Gastrocnemius medialis (tissue), 4 donors: ENCODE measurements around the gene PLRG1. TPM values are rescaled to one million over a fixed set of nuclear protein-coding genes. Genes with fewer than 3 reads are reported as not detected.

ENCODE experiments used
- ATAC-seq, 2 donors: fragments of 150-250 bp; one replicate each; pipeline ENCODE4 v1.9.1; 2016
- DNase-seq, 2 donors: peaks; one replicate each; pipeline ENCODE4 v3.0.0-alpha.2; 2019
- H3K27ac ChIP-seq, 4 donors: fragments of 200-600 bp; sonication (generic); 1 replicate in 1 of 4; 2 replicates in 3 of 4; pipeline ENCODE4 v1.5.1; 2016 to 2018; ENCODE audit warnings: mild to moderate bottlenecking in 2 of 4, moderate library complexity in 1 of 4
- H3K27me3 ChIP-seq, 3 donors: fragments of 200-600 bp; sonication (generic) in 2 of 3; 1 replicate in 1 of 3; 2 replicates in 2 of 3; pipeline versions ENCODE4 v1.5.1 to v1.6.0; 2016 to 2019; ENCODE audit warnings: mild to moderate bottlenecking in 1 of 3, moderate library complexity in 1 of 3
- H3K36me3 ChIP-seq, 2 donors: fragments of 200-600 bp; sonication (generic) in 1 of 2; one replicate each; pipeline ENCODE4 v1.5.1; 2017 to 2018
- H3K4me1 ChIP-seq, 2 donors: fragments of 200-600 bp; sonication (generic) in 1 of 2; one replicate each; pipeline ENCODE4 v1.5.1; 2016 to 2017; ENCODE audit warnings: mild to moderate bottlenecking in 2 of 2
- H3K4me3 ChIP-seq, 4 donors: fragments of 200-600 bp; sonication (generic) in 3 of 4; 1 replicate in 1 of 4; 2 replicates in 3 of 4; pipeline ENCODE4 v1.5.1; 2016 to 2019; ENCODE audit warnings: mild to moderate bottlenecking in 2 of 4
- H3K9me3 ChIP-seq, 3 donors: fragments of 200-600 bp; sonication (generic) in 2 of 3; 1 replicate in 1 of 3; 2 replicates in 2 of 3; pipeline ENCODE4 v1.5.1; 2016 to 2019
- POLR2A ChIP-seq, 2 donors: fragments of 450-650 bp; IDR thresholded peaks; one replicate each; pipeline ENCODE4 v1.6.1; 2017; ENCODE audit warnings: antibody characterized with exemption in 2 of 2, mild to moderate bottlenecking in 2 of 2, moderate library complexity in 2 of 2
- in situ Hi-C, 4 donors: fragments of 200-750 bp; cut with MboI; loops; one replicate each; pipeline versions ENCODE4 v1.15.0 to v1.8.0; 2017; ENCODE audit warnings: low sequenced_read_pairs in 4 of 4
- intact Hi-C: fragments of 100-400 bp; cut with DNase I; formaldehyde crosslinking; loops from one replicate; pipeline ENCODE4 v1.15.1; 2023; ENCODE audit warnings: low total_unique reads
- total RNA-seq, 4 donors: library from RNA; depleted of rRNA; stranded (reverse); fragments of >200 nt; gene quantifications; one replicate each; pipeline versions ENCODE4 v1.1.0 to v1.2.3, GENCODE V29; 2016
- TF ChIP-seq, protein P1 (sequence below), 5 experiments: fragments of 450-650 bp in 3 of 5; fragments of 200-600 bp in 2 of 5; sonication (generic) in 2 of 5; IDR thresholded peaks in 4 of 5; conservative IDR thresholded peaks in 1 of 5; 1 replicate in 4 of 5; 2 replicates in 1 of 5; pipeline ENCODE4 v1.5.1; 2016 to 2019; ENCODE audit warnings: antibody characterized with exemption in 5 of 5, mild to moderate bottlenecking in 3 of 5, moderate library complexity in 3 of 5

Gene PLRG1
- total RNA-seq, 4 donors from 2014 or later, result 30.7 to 41.3 (median 35.4) TPM

DNA sequence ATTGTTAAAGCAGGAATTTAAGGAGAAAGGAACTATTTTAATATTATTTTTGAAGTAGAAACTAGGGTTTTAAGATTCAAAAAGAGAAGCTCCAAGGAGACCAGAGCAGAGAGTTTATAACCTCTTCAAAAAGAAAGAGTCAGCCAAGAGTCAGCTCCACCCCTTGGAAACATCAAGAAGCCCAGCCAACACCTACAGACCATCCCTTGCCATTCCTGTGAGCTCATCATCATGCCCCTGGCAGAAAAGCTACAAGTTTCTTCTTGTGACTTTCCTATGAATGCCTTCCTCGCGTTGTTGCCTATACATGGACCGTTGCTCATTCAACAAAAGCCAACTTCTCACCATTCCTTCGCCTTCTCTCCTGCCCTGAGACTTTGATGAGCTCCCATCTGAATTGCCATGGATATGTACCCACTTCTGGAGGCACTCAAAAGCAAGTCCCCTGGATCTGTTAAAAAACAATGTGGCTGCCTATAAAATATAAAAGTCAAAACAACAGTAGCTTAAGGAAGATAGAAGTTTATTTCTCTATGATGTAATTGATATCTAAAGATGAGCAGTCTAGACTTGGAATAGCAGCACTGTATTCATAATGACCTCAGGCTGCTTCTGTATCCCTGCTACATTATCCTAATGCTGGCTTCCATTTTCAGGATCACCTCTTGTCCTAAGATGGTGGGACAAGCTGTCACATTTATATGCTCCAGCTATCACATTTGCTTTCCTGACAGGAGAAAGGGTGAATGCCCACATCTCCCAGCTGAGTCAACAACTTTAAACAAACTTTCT lies 20.3 kb downstream of the PLRG1 start:
- intact Hi-C loops, result no loop called here
- H3K4me3 ChIP-seq, result no peak overlapping the region
- H3K27me3 ChIP-seq, result no peaks in the 10 kb centered on the region
- no peaks in the 10 kb centered on the region for H3K9me3 ChIP-seq
- H3K36me3 ChIP-seq, result no peaks in the 10 kb centered on the region
- in situ Hi-C loops, result no loop called here
- TF ChIP-seq POLR2A (IDR thresholded peaks at IDR 0.05), result no peak
- TF ChIP-seq, protein P1, sequence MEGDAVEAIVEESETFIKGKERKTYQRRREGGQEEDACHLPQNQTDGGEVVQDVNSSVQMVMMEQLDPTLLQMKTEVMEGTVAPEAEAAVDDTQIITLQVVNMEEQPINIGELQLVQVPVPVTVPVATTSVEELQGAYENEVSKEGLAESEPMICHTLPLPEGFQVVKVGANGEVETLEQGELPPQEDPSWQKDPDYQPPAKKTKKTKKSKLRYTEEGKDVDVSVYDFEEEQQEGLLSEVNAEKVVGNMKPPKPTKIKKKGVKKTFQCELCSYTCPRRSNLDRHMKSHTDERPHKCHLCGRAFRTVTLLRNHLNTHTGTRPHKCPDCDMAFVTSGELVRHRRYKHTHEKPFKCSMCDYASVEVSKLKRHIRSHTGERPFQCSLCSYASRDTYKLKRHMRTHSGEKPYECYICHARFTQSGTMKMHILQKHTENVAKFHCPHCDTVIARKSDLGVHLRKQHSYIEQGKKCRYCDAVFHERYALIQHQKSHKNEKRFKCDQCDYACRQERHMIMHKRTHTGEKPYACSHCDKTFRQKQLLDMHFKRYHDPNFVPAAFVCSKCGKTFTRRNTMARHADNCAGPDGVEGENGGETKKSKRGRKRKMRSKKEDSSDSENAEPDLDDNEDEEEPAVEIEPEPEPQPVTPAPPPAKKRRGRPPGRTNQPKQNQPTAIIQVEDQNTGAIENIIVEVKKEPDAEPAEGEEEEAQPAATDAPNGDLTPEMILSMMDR (IDR thresholded peaks at IDR 0.05 in 4 of 5, conservative IDR thresholded peaks at IDR 0.05 in 1 of 5), result no peak
- no peaks in the 10 kb centered on the region for H3K4me1 ChIP-seq
- ATAC-seq, result no peak
- H3K27ac ChIP-seq, result no peak overlapping the region
- no peak for DNase-seq

GRCh38 chr4:154528869-154529268 lies 21.3 kb downstream of the PLRG1 start:
- H3K9me3 ChIP-seq, result no peaks in the 10 kb centered on the region
- in situ Hi-C loops (no loop called here), intact Hi-C loops (no loop called here)
- no peaks in the 10 kb centered on the region for H3K27me3 ChIP-seq
- H3K4me3 ChIP-seq, result no peak overlapping the region
- H3K36me3 ChIP-seq, result no peaks in the 10 kb centered on the region
- DNase-seq, result no peak
- no peaks in the 10 kb centered on the region for H3K4me1 ChIP-seq
- H3K27ac ChIP-seq, result no peak overlapping the region
- ATAC-seq, result no peak
- TF ChIP-seq POLR2A (IDR thresholded peaks at IDR 0.05), result no peak
- TF ChIP-seq, protein P1 (IDR thresholded peaks at IDR 0.05 in 4 of 5, conservative IDR thresholded peaks at IDR 0.05 in 1 of 5), result no peak

DNA sequence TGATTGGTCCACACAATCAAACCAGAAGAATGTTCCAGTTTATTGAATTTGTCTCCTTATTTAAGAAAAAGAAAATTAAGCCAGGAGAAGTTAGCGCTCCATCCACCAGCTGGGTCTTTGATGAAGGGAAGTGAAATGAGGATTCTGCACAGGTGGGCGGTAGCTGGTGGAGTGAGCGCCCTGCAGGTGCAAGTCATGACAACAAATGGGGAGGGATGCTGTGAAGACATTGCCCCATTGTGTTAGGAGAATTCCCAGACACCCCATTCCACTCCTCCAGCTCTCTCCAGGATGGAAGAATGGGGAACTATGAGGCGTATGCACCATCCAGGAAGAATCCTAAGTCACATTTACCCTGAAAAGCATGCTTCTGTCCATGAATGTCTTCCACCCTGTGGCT lies 22.9 kb downstream of the PLRG1 start:
- no peaks in the 10 kb centered on the region for H3K9me3 ChIP-seq
- in situ Hi-C loops, result no loop called here
- H3K36me3 ChIP-seq, result no peaks in the 10 kb centered on the region
- H3K27me3 ChIP-seq, result no peaks in the 10 kb centered on the region
- no peaks in the 10 kb centered on the region for H3K4me1 ChIP-seq
- intact Hi-C loops, result no loop called here
- ATAC-seq, result no peak
- no peak overlapping the region for H3K27ac ChIP-seq
- no peak overlapping the region for H3K4me3 ChIP-seq
- DNase-seq, result no peak
- TF ChIP-seq POLR2A (IDR thresholded peaks at IDR 0.05), result no peak
- TF ChIP-seq, protein P1 (IDR thresholded peaks at IDR 0.05 in 4 of 5, conservative IDR thresholded peaks at IDR 0.05 in 1 of 5), result no peak

GRCh38 chr4:154526151-154526550 lies 24.0 kb downstream of the PLRG1 start:
- Histone ChIP-seq H3K9me3 (no peaks in the 10 kb centered on the region), H3K4me1 (no peaks in the 10 kb centered on the region), H3K27ac (no peak overlapping the region), H3K27me3 (no peaks in the 10 kb centered on the region), H3K36me3 (no peaks in the 10 kb centered on the region), H3K4me3 (no peak overlapping the region)
- DNase-seq (no peak), ATAC-seq (no peak)
- intact Hi-C loops, result no loop called here
- in situ Hi-C loops, result no loop called here
- TF ChIP-seq, protein P1 (IDR thresholded peaks at IDR 0.05 in 4 of 5, conservative IDR thresholded peaks at IDR 0.05 in 1 of 5), result no peak
- TF ChIP-seq POLR2A (IDR thresholded peaks at IDR 0.05), result no peak
